OCI-LY7 (cell line): ENCODE measurements around the gene S100B.

Source experiments
- EZH2phosphoT487 ChIP-seq: fragments of 200-600 bp; sonication (generic); IDR thresholded peaks from 2 replicates; pipeline ENCODE4 v1.6.1; 2018; ENCODE audit warnings: low read depth, borderline replicate concordance, mild to moderate bottlenecking, mixed run types, antibody characterized with exemption, low read length, moderate library complexity, mixed read lengths
- TF ChIP-seq, protein P1 (sequence below): fragments of 200-600 bp; sonication (generic); conservative IDR thresholded peaks from 2 replicates; pipeline ENCODE4 v1.5.1; 2014; ENCODE audit warnings: mild to moderate bottlenecking, antibody characterized with exemption, low read length, moderate library complexity, mixed read lengths

DNA sequence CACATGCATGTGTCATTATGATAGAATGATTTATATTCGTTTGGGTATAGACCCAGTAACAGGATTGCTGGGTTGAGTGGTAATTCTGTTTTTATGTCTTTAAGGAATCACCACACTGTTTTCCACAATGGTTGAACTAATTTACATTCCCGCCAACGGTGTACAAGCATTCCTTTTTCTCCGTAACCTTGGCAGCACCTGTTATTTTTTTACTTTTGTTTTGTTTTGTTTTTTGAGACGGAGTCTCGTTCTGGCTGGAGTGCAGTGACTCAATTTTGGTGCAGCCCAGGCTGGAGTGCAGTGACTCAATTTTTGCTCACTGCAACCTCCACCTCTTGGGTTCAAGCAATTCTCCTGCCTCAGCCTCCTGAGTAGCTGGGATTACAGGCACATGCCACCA, 8.5 kb upstream of the S100B start:
- TF ChIP-seq, protein P1, sequence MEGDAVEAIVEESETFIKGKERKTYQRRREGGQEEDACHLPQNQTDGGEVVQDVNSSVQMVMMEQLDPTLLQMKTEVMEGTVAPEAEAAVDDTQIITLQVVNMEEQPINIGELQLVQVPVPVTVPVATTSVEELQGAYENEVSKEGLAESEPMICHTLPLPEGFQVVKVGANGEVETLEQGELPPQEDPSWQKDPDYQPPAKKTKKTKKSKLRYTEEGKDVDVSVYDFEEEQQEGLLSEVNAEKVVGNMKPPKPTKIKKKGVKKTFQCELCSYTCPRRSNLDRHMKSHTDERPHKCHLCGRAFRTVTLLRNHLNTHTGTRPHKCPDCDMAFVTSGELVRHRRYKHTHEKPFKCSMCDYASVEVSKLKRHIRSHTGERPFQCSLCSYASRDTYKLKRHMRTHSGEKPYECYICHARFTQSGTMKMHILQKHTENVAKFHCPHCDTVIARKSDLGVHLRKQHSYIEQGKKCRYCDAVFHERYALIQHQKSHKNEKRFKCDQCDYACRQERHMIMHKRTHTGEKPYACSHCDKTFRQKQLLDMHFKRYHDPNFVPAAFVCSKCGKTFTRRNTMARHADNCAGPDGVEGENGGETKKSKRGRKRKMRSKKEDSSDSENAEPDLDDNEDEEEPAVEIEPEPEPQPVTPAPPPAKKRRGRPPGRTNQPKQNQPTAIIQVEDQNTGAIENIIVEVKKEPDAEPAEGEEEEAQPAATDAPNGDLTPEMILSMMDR: no peak
- TF ChIP-seq EZH2phosphoT487: no peak
